SU-DHL-6 (cell line): Measurements from ENCODE around the gene TMEM184C.

ENCODE experiments used
- H2AFZ ChIP-seq: fragments of 200-600 bp; sonication (generic); 2 replicates; pipeline ENCODE4 v1.6.1; 2014; ENCODE audit warnings: low read depth, mild to moderate bottlenecking, moderate library complexity, mixed read lengths, antibody characterized with exemption, low read length; ENCODE audit not compliant: severe bottlenecking
- H3F3A ChIP-seq: fragments of 200-600 bp; shearing (Covaris generic); 2 replicates; pipeline ENCODE4 v1.6.0; 2016; ENCODE audit warnings: antibody characterized with exemption, mild to moderate bottlenecking; ENCODE audit not compliant: insufficient read depth
- H3K27ac ChIP-seq: fragments of 200-600 bp; sonication (generic); 2 replicates; pipeline ENCODE4 v1.5.1; 2016; ENCODE audit warnings: low read depth, mild to moderate bottlenecking, low read length, moderate library complexity, mixed read lengths
- H3K27me3 ChIP-seq: fragments of 200-600 bp; sonication (generic), shearing (Covaris generic); 2 replicates; pipeline ENCODE4 v1.6.0; 2014; ENCODE audit warnings: mild to moderate bottlenecking, low read length
- H3K36me3 ChIP-seq: fragments of 200-600 bp; sonication (generic); 2 replicates; pipeline ENCODE4 v1.6.1; 2014; ENCODE audit warnings: mild to moderate bottlenecking, low read length, mixed read lengths
- H3K4me2 ChIP-seq: fragments of 300-600, 200-600 bp; shearing (Covaris generic), sonication (generic); 2 replicates; pipeline ENCODE4 v1.6.0; 2014; ENCODE audit warnings: low read length, low read depth, mild to moderate bottlenecking; ENCODE audit not compliant: poor library complexity, severe bottlenecking
- H3K4me3 ChIP-seq: fragments of 200-600 bp; sonication (generic); 2 replicates; pipeline ENCODE4 v1.5.1; 2014; ENCODE audit warnings: antibody characterized with exemption, low read length, mild to moderate bottlenecking, mixed read lengths; ENCODE audit not compliant: insufficient read depth, poor library complexity, severe bottlenecking
- H3K79me2 ChIP-seq: fragments of 200-600 bp; sonication (generic); 2 replicates; pipeline ENCODE4 v1.6.1; 2014; ENCODE audit warnings: mild to moderate bottlenecking, low read length, moderate library complexity; ENCODE audit not compliant: insufficient read depth
- H3K9ac ChIP-seq: fragments of 200-600 bp; sonication (generic); 2 replicates; pipeline ENCODE4 v1.7.0; 2014; ENCODE audit warnings: mild to moderate bottlenecking, low read length
- H3K9me2 ChIP-seq: fragments of 200-600 bp; sonication (generic); replicated peaks from 2 replicates; pipeline ENCODE4 v1.6.1; 2014; ENCODE audit warnings: low read length; ENCODE audit not compliant: insufficient read depth
- H3K9me3 ChIP-seq: fragments of 200-600 bp; sonication (generic); 2 replicates; pipeline ENCODE4 v1.6.1; 2014; ENCODE audit warnings: low read length, mixed read lengths; ENCODE audit not compliant: insufficient read depth
- H4K20me1 ChIP-seq: fragments of 200-600 bp; sonication (generic); 2 replicates; pipeline ENCODE4 v1.6.1; 2014; ENCODE audit warnings: low read depth, mild to moderate bottlenecking, antibody characterized with exemption, low read length, moderate library complexity, mixed read lengths
- CTCF ChIP-seq: fragments of 200-600 bp; sonication (generic); IDR thresholded peaks from one replicate; pipeline ENCODE4 v1.5.1; 2017; ENCODE audit warnings: antibody characterized with exemption, mild to moderate bottlenecking, low read length, moderate library complexity; ENCODE audit not compliant: insufficient read depth, poor library complexity, severe bottlenecking
- EZH2phosphoT487 ChIP-seq: fragments of 200-600 bp; sonication (generic), shearing (Covaris generic); conservative IDR thresholded peaks from 2 replicates; pipeline ENCODE4 v1.6.1; 2018; ENCODE audit warnings: mild to moderate bottlenecking, antibody characterized with exemption, low read length, moderate library complexity, mixed read lengths

The TMEM184C gene

DNA sequence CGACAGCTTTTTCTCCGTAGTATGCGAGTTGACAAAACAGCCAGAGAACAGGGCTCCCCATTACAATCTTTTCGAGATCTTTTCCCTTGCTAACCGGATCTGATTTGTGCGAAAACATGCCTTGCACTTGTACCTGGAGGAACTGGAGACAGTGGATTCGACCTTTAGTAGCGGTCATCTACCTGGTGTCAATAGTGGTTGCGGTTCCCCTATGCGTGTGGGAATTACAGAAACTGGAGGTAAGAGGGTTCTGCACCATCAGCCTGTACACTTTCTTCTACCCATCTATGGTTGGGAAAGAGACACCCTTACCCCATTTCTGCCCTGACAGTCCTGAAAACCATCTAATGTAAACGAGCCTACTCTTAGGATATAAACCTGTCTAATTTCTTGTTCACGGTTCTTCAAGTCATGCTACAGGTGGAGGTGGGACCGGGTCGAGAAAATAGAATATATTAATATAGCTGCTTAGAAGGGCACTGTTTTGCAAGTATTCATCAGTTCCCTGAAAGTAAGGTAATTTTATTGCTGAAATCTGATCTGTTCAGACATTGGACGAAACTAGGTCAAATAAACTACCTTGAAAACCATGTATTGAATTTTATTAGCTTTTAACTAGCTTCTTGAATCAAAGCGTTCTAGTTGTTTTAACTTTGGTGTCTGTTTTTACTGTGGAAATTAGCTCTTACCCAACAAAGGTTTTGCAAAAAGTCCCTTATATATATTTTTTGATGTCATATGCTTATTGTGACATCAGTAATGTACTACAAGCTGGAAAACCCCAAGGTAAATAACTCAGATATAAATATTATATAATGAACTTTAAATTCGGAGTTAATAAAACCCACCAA lies 869 bp downstream of the TMEM184C start:
- Histone ChIP-seq H3K9ac (peak overlapping the region; percentile 80), H3K4me2 (peak overlapping the region; percentile 75), H2AFZ (peak overlapping the region; percentile 91), H3K9me2 (no peaks in the 10 kb centered on the region), H3K9me3 (no peaks in the 10 kb centered on the region), H3K79me2 (peaks cover 57% of the 10 kb centered on the region), H3F3A (peaks cover 7% of the 10 kb centered on the region; the same call in 1 of the 2 replicates), H3K27me3 (no peaks in the 10 kb centered on the region), H3K4me3 (peak overlapping the region; percentile 94), H4K20me1 (no peaks in the 10 kb centered on the region), H3K36me3 (no peaks in the 10 kb centered on the region), H3K27ac (peak overlapping the region; percentile 75)
- TF ChIP-seq EZH2phosphoT487 (no peak), CTCF (no peak)

GRCh38 chr4:147620315-147620714 lies 3.1 kb downstream of the TMEM184C start:
- H3K79me2 ChIP-seq: peaks cover 61% of the 10 kb centered on the region
- H4K20me1 ChIP-seq: no peaks in the 10 kb centered on the region
- TF ChIP-seq EZH2phosphoT487 (no peak), CTCF (no peak)
- no peak overlapping the region for H3K27ac ChIP-seq
- H3K9me3 ChIP-seq: no peaks in the 10 kb centered on the region
- H3K9ac ChIP-seq: no peak overlapping the region
- H3K36me3 ChIP-seq: peaks cover 13% of the 10 kb centered on the region; the same call in 1 of the 2 replicates
- no peak overlapping the region for H3K4me3 ChIP-seq
- H3K4me2 ChIP-seq: peak overlapping the region; percentile 11
- H3F3A ChIP-seq: peaks cover 3% of the 10 kb centered on the region; the same call in 1 of the 2 replicates
- H3K27me3 ChIP-seq: no peaks in the 10 kb centered on the region
- no peak overlapping the region for H2AFZ ChIP-seq
- no peaks in the 10 kb centered on the region for H3K9me2 ChIP-seq

DNA sequence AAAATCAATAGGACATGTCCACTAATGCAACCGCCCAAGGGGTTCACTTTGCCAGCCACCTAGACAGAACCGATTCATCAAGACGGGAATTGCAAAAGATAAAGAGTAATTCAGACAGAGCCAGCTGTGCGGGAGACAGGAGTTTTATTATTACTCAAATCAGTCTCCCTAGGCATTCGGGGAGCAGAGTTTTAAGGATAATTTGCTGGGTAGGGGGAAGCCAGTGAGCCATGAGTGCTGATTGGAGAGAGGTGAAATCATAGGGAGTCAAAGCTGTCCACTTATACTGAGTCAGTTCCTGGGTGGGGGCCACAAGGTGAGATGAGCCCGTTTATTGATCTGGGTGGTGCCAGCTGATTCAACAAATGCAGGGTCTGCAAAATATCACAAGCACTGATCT lies 8.5 kb downstream of the TMEM184C start:
- Histone ChIP-seq H4K20me1 (no peaks in the 10 kb centered on the region), H3K27ac (no peak overlapping the region), H3K27me3 (no peaks in the 10 kb centered on the region), H3K4me3 (no peak overlapping the region), H3K36me3 (peaks cover 39% of the 10 kb centered on the region), H3F3A (peaks cover 8% of the 10 kb centered on the region; the same call in 1 of the 2 replicates), H3K9me3 (no peaks in the 10 kb centered on the region), H3K9ac (no peak overlapping the region), H3K4me2 (no peak overlapping the region), H3K79me2 (peaks cover 27% of the 10 kb centered on the region), H3K9me2 (no peaks in the 10 kb centered on the region), H2AFZ (no peak overlapping the region)
- TF ChIP-seq EZH2phosphoT487 (no peak), CTCF (no peak)
